HPDE6-E6E7 (cell line): ENCODE results near the gene FAM120B.
A peak's percentile ranks its signal among the peaks of the same experiment; 100 is the strongest.
"Not testable (repeated sequence)": the region's sequence is repeated elsewhere in the genome, so short reads cannot be mapped to it uniquely, and the experiment has no call there.

Experiments
- DNase-seq: peaks from one replicate; pipeline ENCODE4 v3.0.0; 2011; ENCODE audit warnings: missing footprints; ENCODE audit errors: extremely low spot score

The FAM120B gene

GRCh38 chr6:170383466-170384035 is 77.0 kb downstream of the FAM120B start:
- no peak for DNase-seq

DNA sequence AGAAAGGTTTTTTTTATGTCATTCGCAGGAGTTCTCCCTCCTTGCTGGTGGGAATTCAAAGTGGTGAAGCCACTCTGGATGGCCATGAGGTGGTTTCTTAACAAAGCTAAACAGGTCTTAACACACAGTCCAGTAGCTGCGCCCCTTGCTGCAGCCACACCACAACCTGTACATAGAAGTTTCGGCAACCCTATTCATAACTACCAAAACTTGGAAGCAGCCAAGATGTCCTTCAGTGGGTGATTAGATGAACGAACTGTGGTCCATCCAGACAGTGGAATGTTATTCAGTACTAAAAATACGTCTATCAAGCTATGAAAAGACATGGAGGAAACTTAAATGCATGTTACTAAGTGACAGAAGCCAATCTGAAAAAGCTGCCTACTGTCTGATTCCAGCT is 78.9 kb downstream of the FAM120B start:
- no peak for DNase-seq

DNA sequence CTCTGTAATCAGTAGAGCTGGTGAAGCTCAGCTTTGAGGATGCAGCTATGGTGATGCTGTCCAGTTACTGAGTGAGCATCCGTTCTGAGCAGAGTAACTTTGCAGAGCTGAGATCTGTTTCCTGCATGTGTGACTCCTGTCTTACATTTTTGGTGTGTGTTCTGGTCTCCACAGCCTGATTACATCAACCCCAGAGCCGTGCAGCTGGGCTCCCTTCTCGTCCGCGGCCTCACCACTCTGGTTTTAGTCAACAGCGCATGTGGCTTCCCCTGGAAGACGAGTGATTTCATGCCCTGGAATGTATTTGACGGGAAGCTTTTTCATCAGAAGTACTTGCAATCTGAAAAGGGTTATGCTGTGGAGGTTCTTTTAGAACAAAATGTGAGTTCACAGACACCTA is 81.6 kb downstream of the FAM120B start:
- no peak for DNase-seq

GRCh38 chr6:170393033-170393432 is 86.5 kb downstream of the FAM120B start:
- DNase-seq = no peak

DNA sequence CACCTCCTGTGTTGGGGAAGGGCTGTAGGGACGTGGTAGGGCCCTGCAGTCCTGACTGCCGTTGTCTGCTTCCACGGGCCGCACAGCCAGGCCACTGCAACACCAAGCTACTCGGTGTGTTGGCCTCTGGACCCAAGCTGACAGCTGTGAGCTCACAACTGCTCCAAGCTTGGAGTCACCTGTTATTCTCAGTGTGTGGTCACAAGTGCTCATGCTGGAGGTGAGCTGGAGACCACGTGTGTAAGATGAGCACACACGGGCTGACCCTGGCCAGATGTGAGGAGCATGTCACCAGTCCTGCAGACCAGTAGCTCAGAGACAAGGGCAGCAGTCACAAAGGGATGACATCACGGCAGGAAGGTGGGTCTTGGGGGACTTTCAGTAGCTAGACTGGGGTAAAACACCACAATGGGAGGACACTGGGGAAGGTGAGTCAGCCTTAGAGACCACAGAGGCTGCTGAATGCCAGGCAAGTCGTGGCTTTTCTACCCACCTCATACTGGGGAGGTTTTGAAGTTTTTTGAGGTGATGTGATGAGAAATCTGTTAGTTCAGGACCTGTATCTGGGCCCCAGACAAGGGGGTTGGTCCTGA is 87.3 kb downstream of the FAM120B start:
- DNase-seq = no peak

- no peak for DNase-seq
These were observed 88.4 kb downstream of the FAM120B start for GRCh38 chr6:170394980-170395379.

- not testable (repeated sequence) for DNase-seq
These were observed 92.3 kb downstream of the FAM120B start for GRCh38 chr6:170398743-170399369.

DNA sequence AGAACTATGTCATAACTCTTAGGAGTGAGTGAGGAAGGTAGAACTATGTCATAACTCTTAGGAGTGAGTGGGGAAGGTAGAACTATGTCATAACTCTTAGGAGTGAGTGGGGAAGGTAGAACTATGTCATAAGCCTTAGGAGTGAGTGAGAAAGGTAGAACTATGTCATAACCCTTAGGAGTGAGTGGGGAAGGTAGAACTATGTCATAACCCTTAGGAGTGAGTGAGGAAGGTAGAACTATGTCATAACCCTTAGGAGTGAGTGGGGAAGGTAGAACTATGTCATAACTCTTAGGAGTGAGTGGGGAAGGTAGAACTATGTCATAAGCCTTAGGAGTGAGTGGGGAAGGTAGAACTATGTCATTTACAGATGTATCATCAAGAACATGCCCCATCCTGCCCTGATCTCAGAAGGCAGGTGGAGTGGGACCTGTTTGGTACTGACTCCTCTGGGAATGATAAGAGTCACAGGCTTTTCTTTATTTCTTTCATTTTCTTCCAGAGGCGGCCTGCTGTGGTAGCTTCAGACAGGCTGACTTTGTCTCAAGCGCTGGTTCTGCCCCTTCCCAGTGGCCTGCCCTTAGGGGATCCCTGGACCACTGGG is 93.5 kb downstream of the FAM120B start:
- DNase-seq = peak; percentile 42

- no peak for DNase-seq
These were observed 95.9 kb downstream of the FAM120B start for GRCh38 chr6:170402318-170403040.

DNA sequence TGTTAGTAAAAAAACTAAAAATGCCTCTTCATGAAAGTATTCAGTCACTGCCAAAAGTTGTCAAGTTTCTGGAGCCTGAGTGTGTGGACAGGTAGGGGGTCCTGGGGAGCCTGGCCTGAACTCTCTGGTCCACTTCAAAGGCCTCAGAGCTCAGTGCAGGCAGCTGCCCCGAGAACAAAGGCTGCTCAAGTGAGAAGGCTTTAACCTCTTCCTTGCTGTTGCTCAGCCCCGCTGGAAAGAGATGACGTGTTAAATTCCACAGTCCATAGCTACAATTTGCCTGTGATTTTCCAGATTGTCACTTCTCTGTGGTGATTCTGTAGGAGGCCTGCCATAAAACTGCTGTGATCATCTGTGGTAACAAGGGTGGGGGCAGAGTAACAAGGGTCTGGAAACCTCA is 96.9 kb downstream of the FAM120B start:
- DNase-seq = no peak

- DNase-seq = no peak
These were observed 97.5 kb downstream of the FAM120B start for GRCh38 chr6:170404036-170404435.

DNA sequence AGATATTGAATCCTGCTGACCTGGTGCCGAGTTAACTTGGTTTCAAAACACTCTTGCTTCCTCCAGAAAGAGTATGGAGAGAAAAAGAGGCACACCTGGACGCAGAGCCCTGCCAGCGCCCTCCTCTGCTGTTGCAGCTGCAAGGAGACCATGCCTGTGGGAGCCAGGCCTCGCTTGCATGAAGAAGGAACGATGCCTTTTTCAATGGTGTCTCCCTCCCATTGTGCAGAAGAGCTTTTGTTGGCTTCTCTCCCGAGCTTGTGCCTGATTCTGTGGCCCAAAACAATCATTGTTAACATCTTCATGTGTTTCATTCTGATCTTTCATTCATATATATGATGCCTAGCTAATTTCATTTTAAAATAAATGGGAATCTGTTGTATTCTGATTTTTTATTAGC is 98.1 kb downstream of the FAM120B start:
- DNase-seq = no peak

DNA sequence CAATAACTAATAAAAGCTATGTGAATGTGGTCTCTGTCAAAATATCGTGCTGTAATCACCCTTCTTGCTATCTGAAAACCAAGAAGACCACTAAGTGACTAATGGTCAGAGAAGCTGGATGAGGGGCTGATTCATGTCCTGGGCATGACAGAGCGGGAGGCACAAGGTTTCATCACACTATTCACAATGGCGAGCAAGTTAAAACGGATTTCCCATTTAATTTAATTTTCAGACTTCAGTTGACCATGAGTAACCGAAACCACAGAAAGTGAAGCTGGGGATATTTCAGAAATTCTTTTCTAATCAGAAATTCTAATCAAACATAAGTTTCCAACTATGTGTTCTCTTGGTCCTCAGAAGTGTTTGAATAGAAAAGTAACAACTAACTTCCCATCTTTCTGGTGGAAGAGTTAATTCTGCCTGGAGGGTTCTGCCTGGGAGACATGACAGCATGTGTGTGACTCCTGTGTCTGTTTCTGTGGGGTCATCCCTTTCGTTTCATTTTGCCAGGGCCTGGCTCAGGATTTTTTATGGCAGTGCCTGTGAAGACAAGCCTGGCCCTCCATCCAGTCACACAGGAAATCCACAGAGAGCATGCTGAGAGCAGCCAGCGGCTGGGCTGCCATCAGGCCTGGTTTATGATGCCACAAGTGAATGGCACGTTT is 98.9 kb downstream of the FAM120B start:
- peak; percentile 80 for DNase-seq

DNA sequence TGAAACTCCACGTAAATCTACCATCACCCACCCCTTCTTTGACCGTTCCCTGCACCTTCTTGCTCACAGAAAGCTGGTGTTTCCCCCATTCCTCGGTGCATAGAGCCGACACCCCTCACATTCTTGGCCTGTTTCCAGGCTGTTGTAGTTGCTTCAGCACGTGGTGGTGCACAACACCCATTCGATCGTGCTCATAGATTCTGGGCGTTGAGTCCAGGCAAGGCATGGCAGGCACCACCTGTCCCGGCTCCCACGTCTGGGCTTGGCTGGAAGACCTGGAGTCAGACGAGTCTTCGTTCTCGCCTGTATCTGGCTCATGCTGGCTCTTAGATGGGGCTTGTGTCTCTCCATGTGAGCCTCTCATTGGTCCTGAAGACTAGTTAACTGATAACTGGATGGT is 100.6 kb downstream of the FAM120B start:
- DNase-seq = no peak

DNA sequence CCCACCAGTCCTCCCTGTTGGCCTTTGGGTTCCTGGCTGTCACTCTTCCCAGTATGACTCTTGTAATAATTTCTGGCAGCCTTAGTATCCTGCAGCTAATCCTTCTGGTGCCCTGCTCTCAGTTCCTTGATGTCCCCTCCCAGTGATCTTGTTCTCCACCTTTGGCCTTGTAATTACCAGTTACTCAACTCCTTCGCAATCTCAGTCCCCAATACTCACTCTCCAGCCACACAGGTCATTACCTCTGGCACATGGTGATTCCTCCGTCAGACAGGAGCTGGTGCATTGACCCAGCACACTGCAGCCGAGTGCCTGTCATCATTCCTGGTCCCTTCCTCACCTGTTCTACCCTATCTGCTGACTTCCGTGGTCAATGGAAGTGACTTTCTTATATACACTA is 101.4 kb downstream of the FAM120B start:
- DNase-seq = no peak

GRCh38 chr6:170409746-170410145 is 103.2 kb downstream of the FAM120B start:
- not testable (repeated sequence) for DNase-seq

DNA sequence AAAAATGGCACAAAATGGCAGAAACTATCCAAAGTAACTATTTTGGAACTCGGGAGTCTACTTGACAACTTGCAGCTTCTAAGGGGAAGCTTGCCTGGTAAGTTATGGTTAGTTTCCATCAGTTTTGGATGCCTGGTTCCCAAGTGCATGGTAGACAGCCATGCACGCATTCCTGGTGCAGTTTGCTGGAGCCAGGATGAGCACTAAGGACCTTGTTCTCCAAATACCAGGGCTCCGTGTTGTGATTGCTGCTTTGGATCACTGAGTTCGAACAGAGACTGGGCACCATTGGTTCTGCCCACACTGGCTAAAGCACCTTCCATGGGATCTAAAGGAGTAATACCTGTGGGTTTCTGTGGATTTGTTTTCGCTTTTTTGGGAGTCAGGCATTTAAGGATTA is 103.7 kb downstream of the FAM120B start:
- no peak for DNase-seq

GRCh38 chr6:170415318-170415717 is 108.8 kb downstream of the FAM120B start:
- no peak for DNase-seq

DNA sequence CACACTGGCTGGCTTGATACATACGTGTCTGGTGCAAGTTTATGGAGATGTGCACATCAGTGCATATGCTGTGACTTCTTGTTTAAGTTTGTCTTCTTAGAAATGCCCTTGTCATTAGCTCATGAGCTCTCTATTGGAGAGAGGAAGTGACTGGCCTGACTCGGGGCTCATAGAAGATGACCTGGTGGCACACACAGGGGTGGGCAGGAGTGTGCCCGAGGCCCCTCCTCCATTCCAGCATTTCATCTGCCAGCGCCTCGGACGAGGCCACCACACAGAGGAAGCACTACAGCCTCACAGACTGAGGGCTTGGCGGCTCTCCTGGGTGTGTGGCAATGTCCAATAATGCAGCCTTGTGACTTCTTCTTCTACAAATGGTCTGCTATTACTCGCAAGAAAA is 109.7 kb downstream of the FAM120B start:
- no peak for DNase-seq

DNA sequence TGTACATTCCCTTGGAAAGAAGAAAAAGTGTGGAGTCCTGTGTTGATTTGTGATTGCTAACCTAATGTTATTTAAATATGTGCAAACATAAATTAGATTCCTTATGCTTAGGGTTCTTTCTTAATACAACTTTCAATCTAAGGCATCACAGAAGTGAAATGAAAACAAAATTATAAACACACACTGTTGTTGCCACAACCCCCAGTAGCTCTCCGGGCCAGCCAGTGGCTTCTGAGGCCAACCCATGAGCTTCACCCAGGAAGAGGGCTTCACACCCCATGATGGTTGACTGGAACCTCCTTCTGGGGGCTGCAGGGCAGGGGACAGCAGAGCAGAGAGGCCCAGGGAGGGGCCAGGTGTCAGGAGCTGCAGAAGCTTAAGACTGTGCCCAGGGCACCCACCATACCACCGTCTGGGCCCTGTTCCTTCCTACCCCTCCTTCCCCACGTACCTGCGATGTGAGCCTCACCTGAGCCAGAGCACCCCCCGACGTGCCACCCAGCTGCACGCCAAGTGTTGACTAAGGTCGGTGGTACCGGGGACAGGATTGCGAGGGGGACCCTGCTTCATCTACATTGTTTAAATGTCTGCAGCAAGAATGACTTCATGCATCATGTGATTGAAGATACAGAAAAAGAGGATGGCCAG is 110.5 kb downstream of the FAM120B start:
- DNase-seq = no peak

- DNase-seq = no peak
These were observed 111.3 kb downstream of the FAM120B start for GRCh38 chr6:170417881-170418280.
